Ishikawa (cell line): Measurements from ENCODE around the gene LECT2.

ENCODE experiments used
- CEBPB ChIP-seq: IDR thresholded peaks from 2 replicates; pipeline ENCODE4 v1.6.1; 2012
- CREB1 ChIP-seq: IDR thresholded peaks from 2 replicates; pipeline ENCODE4 v1.6.1; 2012; ENCODE audit warnings: low read depth
- EGR1 ChIP-seq: IDR thresholded peaks from 2 replicates; pipeline ENCODE4 v1.6.1; 2012
- EP300 ChIP-seq: IDR thresholded peaks from 2 replicates; pipeline ENCODE4 v1.6.1; 2012; ENCODE audit warnings: borderline replicate concordance
- FOXM1 ChIP-seq: IDR thresholded peaks from 2 replicates; pipeline ENCODE4 v1.6.1; 2012; ENCODE audit warnings: low read depth, borderline replicate concordance
- MAX ChIP-seq: IDR thresholded peaks from 2 replicates; pipeline ENCODE4 v1.6.1; 2012
- NFIC ChIP-seq: IDR thresholded peaks from 2 replicates; pipeline ENCODE4 v1.6.1; 2012
- TAF1 ChIP-seq: IDR thresholded peaks from 2 replicates; pipeline ENCODE4 v1.6.1; 2012; ENCODE audit warnings: low read depth, mild to moderate bottlenecking
- TCF12 ChIP-seq: IDR thresholded peaks from 2 replicates; pipeline ENCODE4 v1.6.1; 2012; ENCODE audit warnings: low read depth
- TEAD4 ChIP-seq: IDR thresholded peaks from 2 replicates; pipeline ENCODE4 v1.6.1; 2012
- TF ChIP-seq, protein P1 (sequence below): IDR thresholded peaks from 2 replicates; pipeline ENCODE4 v1.6.1; 2012; ENCODE audit warnings: low read depth, mild to moderate bottlenecking

GRCh38 chr5:135944967-135945560 lies 9.7 kb downstream of the LECT2 start:
- TF ChIP-seq EGR1 (no peak), TAF1 (no peak), FOXM1 (no peak), EP300 (no peak), CREB1 (no peak), NFIC (no peak), TCF12 (no peak), CEBPB (no peak), MAX (no peak), TEAD4 (no peak)
- TF ChIP-seq, protein P1, sequence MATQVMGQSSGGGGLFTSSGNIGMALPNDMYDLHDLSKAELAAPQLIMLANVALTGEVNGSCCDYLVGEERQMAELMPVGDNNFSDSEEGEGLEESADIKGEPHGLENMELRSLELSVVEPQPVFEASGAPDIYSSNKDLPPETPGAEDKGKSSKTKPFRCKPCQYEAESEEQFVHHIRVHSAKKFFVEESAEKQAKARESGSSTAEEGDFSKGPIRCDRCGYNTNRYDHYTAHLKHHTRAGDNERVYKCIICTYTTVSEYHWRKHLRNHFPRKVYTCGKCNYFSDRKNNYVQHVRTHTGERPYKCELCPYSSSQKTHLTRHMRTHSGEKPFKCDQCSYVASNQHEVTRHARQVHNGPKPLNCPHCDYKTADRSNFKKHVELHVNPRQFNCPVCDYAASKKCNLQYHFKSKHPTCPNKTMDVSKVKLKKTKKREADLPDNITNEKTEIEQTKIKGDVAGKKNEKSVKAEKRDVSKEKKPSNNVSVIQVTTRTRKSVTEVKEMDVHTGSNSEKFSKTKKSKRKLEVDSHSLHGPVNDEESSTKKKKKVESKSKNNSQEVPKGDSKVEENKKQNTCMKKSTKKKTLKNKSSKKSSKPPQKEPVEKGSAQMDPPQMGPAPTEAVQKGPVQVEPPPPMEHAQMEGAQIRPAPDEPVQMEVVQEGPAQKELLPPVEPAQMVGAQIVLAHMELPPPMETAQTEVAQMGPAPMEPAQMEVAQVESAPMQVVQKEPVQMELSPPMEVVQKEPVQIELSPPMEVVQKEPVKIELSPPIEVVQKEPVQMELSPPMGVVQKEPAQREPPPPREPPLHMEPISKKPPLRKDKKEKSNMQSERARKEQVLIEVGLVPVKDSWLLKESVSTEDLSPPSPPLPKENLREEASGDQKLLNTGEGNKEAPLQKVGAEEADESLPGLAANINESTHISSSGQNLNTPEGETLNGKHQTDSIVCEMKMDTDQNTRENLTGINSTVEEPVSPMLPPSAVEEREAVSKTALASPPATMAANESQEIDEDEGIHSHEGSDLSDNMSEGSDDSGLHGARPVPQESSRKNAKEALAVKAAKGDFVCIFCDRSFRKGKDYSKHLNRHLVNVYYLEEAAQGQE = no peak
